Keratinocyte (primary cell): ENCODE results near the gene MTF1. TPM values are rescaled to one million over a fixed set of nuclear protein-coding genes. Genes with fewer than 3 reads are reported as not detected.
A peak's percentile ranks its signal among the peaks of the same experiment; 100 is the strongest.

Source experiments
- DNase-seq: peaks from one replicate; pipeline ENCODE4 v3.0.0-alpha.2; 2011; ENCODE audit warnings: low read depth, missing footprints, low spot score
- FAIRE-seq: peaks from 2 replicates; lab custom pipeline; 2011; peaks lifted over from hg19 to GRCh38; lab: Jason Lieb, UNC
- H2AFZ ChIP-seq: 2 replicates; pipeline ENCODE4 v1.6.0; 2012; ENCODE audit warnings: low read length, control low read depth, inconsistent platforms; ENCODE audit not compliant: control insufficient read depth
- H3K27ac ChIP-seq: 2 replicates; pipeline ENCODE4 v1.5.1; 2011; ENCODE audit warnings: low read length; ENCODE audit not compliant: control insufficient read depth, insufficient read depth
- H3K27me3 ChIP-seq: 3 replicates; pipeline ENCODE4 v1.6.0; 2011; ENCODE audit warnings: low read length; ENCODE audit not compliant: control insufficient read depth, insufficient read depth; ENCODE audit errors: extremely low read depth
- H3K36me3 ChIP-seq, 2 experiments: 2 replicates in 1 of 2; 3 replicates in 1 of 2; pipeline ENCODE4 v1.5.1; 2011; ENCODE audit warnings: low read length in 2 of 2, mild to moderate bottlenecking in 1 of 2; ENCODE audit not compliant: control insufficient read depth in 2 of 2, insufficient read depth in 2 of 2; ENCODE audit errors: extremely low read depth in 1 of 2
- H3K4me1 ChIP-seq: 3 replicates; pipeline ENCODE4 v1.5.1; 2011; ENCODE audit warnings: low read length; ENCODE audit not compliant: control insufficient read depth, insufficient read depth; ENCODE audit errors: extremely low read depth
- H3K4me2 ChIP-seq: 3 replicates; pipeline ENCODE4 v1.6.0; 2011; ENCODE audit warnings: low read depth, low read length; ENCODE audit not compliant: control insufficient read depth, insufficient read depth; ENCODE audit errors: extremely low read depth
- H3K4me3 ChIP-seq, 3 experiments: fragments of 200-600 bp in 1 of 3; sonication (generic) in 1 of 3; 2 replicates in 2 of 3; 3 replicates in 1 of 3; pipeline ENCODE4 v1.5.1; 2011 to 2016; ENCODE audit warnings: low read length in 3 of 3, mild to moderate bottlenecking in 3 of 3, control low read depth in 2 of 3, inconsistent platforms in 1 of 3, low read depth in 1 of 3, mixed read lengths in 1 of 3, mixed run types in 1 of 3, moderate library complexity in 1 of 3; ENCODE audit not compliant: control insufficient read depth in 2 of 3, insufficient read depth in 2 of 3; ENCODE audit errors: extremely low read depth in 1 of 3
- H3K79me2 ChIP-seq: 2 replicates; pipeline ENCODE4 v1.6.0; 2012; ENCODE audit warnings: low read length; ENCODE audit not compliant: control insufficient read depth, insufficient read depth
- H3K9ac ChIP-seq: 3 replicates; pipeline ENCODE4 v1.6.0; 2011; ENCODE audit warnings: low read length; ENCODE audit not compliant: control insufficient read depth, insufficient read depth; ENCODE audit errors: extremely low read depth
- H3K9me1 ChIP-seq: 3 replicates; pipeline ENCODE4 v1.6.0; 2011; ENCODE audit warnings: low read length; ENCODE audit not compliant: control insufficient read depth, insufficient read depth; ENCODE audit errors: extremely low read depth
- H3K9me3 ChIP-seq: 2 replicates; pipeline ENCODE4 v1.5.1; 2012; ENCODE audit warnings: low read depth, low read length; ENCODE audit not compliant: control insufficient read depth
- H4K20me1 ChIP-seq: 3 replicates; pipeline ENCODE4 v1.6.0; 2011; ENCODE audit warnings: low read length; ENCODE audit not compliant: control insufficient read depth, insufficient read depth; ENCODE audit errors: extremely low read depth
- CTCF ChIP-seq, 3 experiments: IDR thresholded peaks in 1 of 3; conservative IDR thresholded peaks in 1 of 3; optimal IDR thresholded peaks in 1 of 3; 2 replicates in 2 of 3; 3 replicates in 1 of 3; pipeline versions ENCODE3 to v1.5.1; 2011; ENCODE audit warnings: low read length in 3 of 3, mild to moderate bottlenecking in 3 of 3, moderate library complexity in 2 of 3, control low read depth in 1 of 3, inconsistent platforms in 1 of 3; ENCODE audit not compliant: insufficient read depth in 2 of 3; ENCODE audit errors: extremely low read depth in 1 of 3
- EZH2 ChIP-seq: IDR thresholded peaks from one replicate; pipeline ENCODE4 v1.6.1; 2012; ENCODE audit warnings: inconsistent platforms, mild to moderate bottlenecking, low read length, moderate library complexity
- dilution Hi-C: fragments of 300-500 bp; cut with MboI; formaldehyde crosslinking; loops from one replicate; pipeline ENCODE4 v1.7.0; 2020; ENCODE audit warnings: low sequenced_read_pairs; ENCODE audit not compliant: extremely low pct_ligation_motif_present
- polyA plus RNA-seq, 5 experiments: library from polyadenylated mRNA; depleted of rRNA in 3 of 5; stranded (reverse) in 3 of 5; stranded (forward) in 1 of 5; unstranded in 1 of 5; fragments of >200 nt; gene quantifications; 1 replicate in 1 of 5; 2 replicates in 3 of 5; 3 replicates in 1 of 5; pipeline versions ENCODE4 v1.2.1 to v1.2.3, GENCODE V29; 2011 to 2012; ENCODE audit warnings: missing spikeins in 2 of 5, low read depth in 1 of 5, low replicate concordance in 1 of 5

MTF1 gene
- polyA plus RNA-seq, 1 donor (not counting 4 experiments of a cell fraction or from before 2014, with no cell fraction given): 13.1 TPM

DNA sequence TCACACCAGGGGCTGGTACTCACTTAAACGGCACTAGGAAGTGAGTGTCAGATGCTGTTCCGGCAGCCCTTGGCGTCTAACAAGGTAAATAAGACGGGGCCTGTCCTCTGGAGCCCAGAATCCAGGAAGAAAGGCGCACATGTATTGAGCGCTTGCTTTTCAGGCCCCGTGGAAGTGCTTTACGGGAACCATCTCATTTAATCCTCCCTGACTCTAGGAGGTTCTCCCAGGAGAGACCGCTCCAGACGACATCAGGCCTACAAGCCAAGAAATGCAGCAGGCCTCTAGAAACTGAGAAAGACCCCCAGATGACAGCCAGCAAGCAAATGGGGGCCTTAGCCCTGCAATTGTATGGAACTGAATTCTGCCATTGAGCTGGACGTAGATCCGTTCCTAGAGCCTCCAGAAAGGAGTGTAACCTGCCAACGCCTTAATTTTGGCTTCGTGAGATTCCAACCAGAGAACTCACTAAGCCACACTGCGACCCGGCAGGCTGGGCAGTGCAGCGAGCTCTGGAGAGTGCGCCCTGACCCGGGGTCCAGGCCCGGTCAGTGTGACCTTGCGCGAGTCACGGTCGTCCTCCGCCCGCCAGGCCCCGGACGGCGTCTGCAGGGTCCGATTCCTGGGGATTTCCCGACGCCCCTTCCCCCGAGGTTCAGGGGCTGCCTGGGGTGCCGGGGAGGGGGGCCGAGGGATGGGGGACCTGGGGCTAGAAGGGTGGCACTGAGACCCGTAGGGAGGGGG, 66.3 kb downstream of the MTF1 start:
- peaks cover 25% of the 10 kb centered on the region for H3K27me3 ChIP-seq
- no peaks in the 10 kb centered on the region for H3K4me1 ChIP-seq
- H2AFZ ChIP-seq: no peak overlapping the region
- no peak overlapping the region for H3K4me2 ChIP-seq
- FAIRE-seq (no peak), DNase-seq (no peak)
- no peaks in the 10 kb centered on the region for H3K9me1 ChIP-seq
- no peak for TF ChIP-seq CTCF (optimal IDR thresholded peaks at IDR 0.05 in 1 of 3, IDR thresholded peaks at IDR 0.05 in 1 of 3, conservative IDR thresholded peaks at IDR 0.05 in 1 of 3; ENCODE audit: extremely low read depth in 1 of 3, insufficient read depth in 2 of 3, low read length in 3 of 3)
- TF ChIP-seq EZH2: peak; percentile 73
- dilution Hi-C loops: no loop called here
- H4K20me1 ChIP-seq: peaks cover 2% of the 10 kb centered on the region
- H3K9me3 ChIP-seq: no peaks in the 10 kb centered on the region
- no peak overlapping the region for H3K9ac ChIP-seq
- H3K36me3 ChIP-seq: no peaks in the 10 kb centered on the region
- H3K27ac ChIP-seq: no peak overlapping the region
- no peak overlapping the region for H3K4me3 ChIP-seq
- no peaks in the 10 kb centered on the region for H3K79me2 ChIP-seq

DNA sequence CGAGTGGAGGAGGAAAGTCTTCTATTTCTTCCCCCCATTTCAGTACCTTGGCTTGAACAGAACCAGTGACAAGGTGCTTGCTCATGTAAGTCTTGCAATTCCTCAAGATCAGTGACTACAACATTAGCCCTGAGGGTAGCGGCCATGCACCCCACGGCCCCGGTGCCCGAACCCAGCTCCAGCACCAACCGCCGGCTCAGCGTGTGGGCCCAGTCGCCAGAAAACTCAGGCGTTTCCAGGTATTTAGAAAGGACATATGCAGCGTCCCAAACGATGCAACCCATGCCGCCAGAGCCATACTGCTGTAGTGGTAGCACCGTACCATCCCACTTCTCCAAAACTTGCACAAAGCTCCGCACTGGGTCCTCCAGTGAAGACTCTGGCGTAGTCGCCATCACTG, 76.9 kb downstream of the MTF1 start:
- H3K4me3 ChIP-seq: no peak overlapping the region
- no peak overlapping the region for H3K4me2 ChIP-seq
- peaks cover 12% of the 10 kb centered on the region for H3K27me3 ChIP-seq
- H3K9ac ChIP-seq: no peak overlapping the region
- no peak for FAIRE-seq
- dilution Hi-C loops: no loop called here
- no peaks in the 10 kb centered on the region for H4K20me1 ChIP-seq
- TF ChIP-seq CTCF (optimal IDR thresholded peaks at IDR 0.05 in 1 of 3, IDR thresholded peaks at IDR 0.05 in 1 of 3, conservative IDR thresholded peaks at IDR 0.05 in 1 of 3; ENCODE audit: extremely low read depth in 1 of 3, insufficient read depth in 2 of 3, low read length in 3 of 3): no peak
- TF ChIP-seq EZH2: no peak
- no peak overlapping the region for H3K27ac ChIP-seq
- no peaks in the 10 kb centered on the region for H3K79me2 ChIP-seq
- no peaks in the 10 kb centered on the region for H3K9me3 ChIP-seq
- no peak overlapping the region for H2AFZ ChIP-seq
- DNase-seq: no peak
- H3K36me3 ChIP-seq: no peaks in the 10 kb centered on the region
- H3K4me1 ChIP-seq: no peaks in the 10 kb centered on the region
- H3K9me1 ChIP-seq: no peaks in the 10 kb centered on the region
